Measurements from ENCODE around the gene GPR156.

GPR156 gene

DNA sequence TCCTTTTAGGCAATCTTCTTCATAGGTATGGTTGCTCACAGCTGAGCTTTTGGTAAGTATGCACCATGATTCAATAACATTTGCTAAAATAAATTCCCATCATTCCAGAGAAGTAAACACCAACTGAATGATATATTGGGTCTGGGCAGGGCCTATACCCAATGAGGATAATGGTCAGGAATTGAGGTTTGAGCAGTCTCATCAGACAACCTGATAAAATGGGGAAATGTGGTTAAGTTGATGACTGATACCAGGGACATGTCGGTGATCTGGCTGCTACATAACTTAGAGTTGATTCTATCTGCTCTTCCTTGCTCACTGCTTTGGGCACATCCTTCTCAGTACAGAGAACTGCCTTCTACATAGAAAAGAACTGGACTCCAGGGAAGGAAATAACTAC, 92.9 kb downstream of the GPR156 start:
- DNase-seq, result no peak

DNA sequence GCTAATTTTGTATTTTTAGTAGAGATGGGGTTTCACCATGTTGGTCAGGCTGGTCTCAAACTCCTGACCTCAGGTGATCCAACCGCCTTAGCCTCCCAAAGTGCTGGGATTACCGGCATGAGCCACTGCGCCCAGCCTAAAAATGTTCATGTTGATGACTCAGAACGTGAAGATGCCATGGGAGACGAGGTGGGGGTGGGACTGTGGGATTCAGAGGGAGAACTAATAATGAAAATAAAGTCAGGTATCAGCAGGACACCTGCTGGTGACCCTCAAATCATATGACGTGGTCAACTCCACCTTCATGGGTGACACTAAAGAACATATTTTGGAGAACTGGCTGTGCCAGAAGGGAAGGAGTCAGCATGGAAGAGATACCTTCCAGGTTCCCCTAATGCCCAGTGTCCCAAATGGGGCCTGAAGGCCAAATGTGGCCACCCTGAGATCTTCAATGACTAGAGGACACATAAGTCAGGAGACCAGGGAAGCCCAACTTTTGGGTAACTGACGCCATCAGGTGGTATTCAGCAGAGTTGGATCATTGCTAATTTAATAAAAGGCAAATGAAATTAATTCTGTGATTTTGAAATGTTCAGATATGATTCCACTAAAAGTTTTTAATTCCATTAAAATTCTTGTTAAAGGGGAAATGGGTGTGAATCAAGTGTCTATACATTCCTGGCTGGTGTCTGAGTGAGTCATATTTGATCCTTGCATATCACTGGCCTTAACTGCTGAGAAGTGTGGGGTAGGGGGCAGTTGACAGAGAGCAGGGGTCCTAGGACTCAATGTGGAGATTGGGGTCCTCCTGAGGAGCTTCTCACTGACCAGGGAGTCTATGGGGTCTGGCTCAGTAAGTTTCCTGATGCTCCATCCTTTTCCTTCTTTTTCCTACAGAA, 102.2 kb downstream of the GPR156 start:
- peak; percentile 2 to 10 for DNase-seq

DNA sequence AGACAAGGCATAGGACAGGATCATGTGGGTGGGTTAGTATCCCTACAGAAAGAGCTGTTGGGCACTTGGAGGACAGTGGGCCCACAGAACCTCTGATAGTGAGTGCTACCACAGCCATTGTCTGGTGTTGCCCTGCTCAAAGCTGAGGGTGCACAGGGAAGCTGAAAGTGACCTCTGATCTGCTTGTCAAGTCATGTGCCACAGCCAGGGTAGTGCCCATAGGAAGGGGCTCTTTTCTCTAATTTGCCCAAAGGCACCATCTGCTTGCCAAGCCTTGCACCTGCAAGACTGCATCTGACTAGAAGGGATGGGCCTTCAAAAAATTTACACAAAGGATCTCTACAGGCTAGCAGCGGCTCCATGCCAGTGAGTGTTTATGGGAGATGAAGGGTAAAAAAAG, 103.4 kb downstream of the GPR156 start:
- DNase-seq, result no peak

GRCh38 chr3:120180731-120181412, 104.2 kb downstream of the GPR156 start:
- no peak for DNase-seq

DNA sequence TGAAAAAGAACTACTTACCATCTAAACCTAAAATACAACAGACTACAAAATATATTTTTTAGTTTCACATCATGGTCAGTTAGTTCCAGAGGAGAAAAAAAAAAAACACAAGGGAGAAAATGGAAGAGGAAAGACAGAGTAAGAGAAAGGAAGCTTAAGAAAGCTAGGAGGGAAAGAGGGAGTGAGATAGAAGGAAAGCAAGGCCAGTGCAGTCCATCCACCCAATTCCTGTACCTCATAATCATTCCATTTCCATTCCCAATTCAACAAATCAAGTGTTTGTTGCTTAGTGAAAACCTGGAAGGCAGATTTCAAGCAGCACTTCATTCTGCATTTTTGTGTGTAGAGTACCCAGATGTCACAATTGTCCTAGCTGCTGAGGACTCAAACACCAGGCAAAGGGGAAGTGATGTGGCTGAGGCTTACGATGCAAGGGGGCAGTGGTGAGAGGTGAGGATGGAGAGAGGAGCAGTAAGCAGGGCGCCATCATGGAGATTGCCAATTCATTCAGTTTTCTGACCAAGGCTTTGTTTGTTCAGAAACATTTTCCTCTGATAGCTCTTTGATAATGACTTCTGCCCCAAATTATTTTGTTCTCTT, 107.2 kb downstream of the GPR156 start:
- DNase-seq, result no peak

GRCh38 chr3:120177151-120177550, 107.9 kb downstream of the GPR156 start:
- no peak for DNase-seq

DNA sequence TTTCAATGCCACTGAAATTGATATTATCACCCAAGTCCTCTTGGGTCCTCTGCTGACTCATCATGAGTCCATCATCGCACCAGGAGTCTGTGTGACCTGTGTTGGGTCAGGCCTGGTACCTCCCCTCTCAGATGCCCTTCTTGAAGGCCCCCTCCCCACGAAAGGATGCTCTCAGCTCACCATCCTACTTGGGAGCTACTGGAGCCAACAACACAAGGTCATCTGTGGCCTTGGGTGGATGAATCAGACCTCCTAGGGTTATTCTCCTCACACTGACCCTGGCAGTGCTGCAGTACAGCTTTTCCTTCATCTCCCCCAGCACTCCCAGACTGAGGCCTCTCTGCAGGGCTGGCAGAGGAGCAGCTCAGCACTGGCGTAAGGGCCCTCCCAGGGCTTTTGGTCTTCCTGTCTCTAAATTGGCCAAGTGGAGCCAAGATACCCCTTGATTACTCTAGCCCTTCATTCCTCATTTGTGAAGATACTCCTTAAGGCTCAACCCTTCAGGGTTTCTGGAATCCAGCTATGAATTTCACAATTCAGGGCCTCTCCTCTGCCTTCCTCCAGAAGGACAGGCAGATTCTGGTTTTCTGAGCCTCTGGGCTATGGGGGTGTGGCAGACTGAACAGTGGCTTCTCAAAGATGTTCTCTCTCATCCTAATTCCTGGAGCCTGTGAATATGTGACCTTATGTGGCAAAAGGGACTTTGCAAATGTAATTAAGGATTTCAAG, 110.0 kb downstream of the GPR156 start:
- no peak for DNase-seq

- no peak for DNase-seq
These were observed 111.9 kb downstream of the GPR156 start for GRCh38 chr3:120173056-120173675.

- DNase-seq, result no peak
These were observed 113.0 kb downstream of the GPR156 start for GRCh38 chr3:120172070-120172469.

DNA sequence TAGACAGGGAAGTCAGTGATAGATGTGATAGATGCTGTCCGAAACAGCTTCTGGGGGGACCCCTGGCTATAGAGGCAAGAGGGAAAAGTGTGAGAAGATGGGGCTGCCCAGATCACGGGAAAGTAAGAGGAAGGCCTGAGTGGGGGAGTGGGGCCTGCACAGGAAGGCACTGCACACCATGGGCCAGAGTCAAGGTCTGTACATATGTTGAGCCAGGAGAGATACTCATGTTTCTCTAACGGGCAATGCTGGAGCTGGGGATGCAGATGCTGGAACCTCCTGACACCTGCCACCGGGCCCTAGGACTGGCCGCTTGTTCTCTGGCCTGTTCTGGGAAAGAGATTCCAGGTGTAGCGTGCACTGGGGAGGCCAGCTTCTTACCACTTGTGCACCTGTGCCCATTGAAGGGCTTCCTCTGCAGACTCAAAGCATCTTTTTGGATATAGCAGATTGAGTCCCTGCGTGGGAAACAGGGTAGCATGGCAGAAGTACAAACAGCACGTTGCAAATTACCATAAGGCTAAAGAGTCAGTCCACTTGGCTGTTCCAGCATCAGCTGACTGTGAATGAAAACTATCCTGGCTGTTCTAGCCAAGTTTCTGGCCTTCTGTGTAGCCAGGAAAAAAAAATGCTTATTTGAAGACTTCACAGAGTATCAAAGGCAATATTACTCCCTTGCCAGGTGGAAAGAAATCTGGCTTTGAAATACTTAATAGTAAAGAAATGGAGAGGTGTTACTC, 113.7 kb downstream of the GPR156 start:
- no peak for DNase-seq

DNA sequence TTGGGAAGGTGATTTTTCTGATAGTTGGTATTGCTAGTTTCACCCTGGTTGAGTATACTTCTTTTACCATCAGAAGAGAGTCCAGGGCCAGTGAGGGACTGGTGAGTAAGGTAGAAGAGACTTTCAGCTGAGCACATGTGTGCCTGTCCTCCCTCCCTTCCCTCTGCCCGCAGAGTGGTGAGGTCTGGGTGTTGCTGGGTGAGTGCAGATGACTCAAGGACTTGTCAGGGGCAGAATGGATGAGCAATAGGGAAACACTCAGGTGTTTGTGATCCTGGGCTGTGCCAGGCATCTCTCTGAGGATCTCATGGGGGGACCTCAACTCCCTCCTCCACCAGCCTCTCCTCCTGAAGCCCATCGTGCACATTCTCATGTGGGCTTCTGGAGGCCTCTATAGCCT, 114.8 kb downstream of the GPR156 start:
- peak; percentile 5 to 10 for DNase-seq

- DNase-seq, result no peak
These were observed 115.6 kb downstream of the GPR156 start for GRCh38 chr3:120169407-120169806.

- DNase-seq, result no peak
These were observed 116.4 kb downstream of the GPR156 start for GRCh38 chr3:120168611-120169010.

DNA sequence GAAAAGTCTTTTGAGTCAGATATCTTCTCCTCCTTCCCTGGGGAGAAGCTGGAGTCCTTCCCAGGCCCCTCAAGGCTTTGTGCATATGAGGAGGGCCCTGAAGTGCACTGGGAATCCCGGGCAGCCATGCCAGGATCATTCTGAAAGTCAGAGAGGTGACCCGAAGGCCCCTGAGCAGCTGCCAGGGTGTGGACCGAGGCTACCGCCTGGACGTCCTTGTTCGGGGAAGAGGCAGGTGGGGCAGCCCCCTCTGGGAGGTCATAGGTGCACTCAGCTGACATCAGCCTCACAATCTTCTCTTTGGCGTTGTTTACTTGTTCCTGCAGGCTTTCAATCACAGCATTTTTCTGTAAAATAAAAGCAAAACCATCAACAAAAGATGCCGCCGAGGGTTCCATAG, 117.0 kb downstream of the GPR156 start:
- no peak for DNase-seq

DNA sequence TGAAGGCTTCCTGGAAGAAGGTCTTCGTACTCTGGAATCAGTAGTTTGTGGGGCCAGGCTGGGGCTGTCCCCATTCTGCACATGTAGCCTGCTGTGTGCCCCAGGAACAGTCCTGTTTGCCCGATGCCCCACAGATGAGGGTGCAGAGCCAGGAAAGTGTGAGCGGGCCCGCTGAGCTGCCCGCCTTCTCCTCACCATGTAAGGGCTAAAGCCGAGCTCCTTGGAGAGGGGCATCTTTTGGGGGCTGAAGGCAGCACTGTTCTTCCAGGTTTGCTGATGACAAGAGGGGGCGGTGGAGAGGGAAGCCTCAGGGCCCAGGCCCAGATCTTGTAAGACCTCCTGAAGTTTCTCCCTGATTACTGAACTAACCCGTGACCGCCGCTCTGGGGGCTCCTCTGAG, 117.5 kb downstream of the GPR156 start:
- no peak for DNase-seq

DNA sequence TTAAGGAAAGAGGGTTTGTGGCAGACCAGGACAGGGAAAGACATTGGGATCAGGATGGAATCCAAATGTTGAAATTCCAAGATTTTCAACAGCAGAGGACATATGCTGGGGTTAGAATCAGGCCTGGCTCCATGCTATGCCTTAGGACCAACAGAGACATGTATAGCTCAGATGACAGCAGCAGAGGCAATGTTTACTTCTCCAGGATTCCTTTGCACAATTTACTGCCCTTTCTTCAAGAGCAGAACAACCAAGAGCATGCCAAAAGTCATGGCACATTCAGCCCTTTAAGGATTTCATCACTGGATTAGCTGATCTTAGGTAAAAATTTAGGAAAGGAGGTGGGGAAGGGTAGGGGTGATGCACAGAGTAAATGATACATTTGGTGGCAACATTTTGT, 121.2 kb downstream of the GPR156 start:
- no peak for DNase-seq

GRCh38 chr3:120163026-120163425, 122.0 kb downstream of the GPR156 start:
- DNase-seq, result no peak

- DNase-seq, result no peak
These were observed 122.6 kb downstream of the GPR156 start for GRCh38 chr3:120162400-120162799.

DNA sequence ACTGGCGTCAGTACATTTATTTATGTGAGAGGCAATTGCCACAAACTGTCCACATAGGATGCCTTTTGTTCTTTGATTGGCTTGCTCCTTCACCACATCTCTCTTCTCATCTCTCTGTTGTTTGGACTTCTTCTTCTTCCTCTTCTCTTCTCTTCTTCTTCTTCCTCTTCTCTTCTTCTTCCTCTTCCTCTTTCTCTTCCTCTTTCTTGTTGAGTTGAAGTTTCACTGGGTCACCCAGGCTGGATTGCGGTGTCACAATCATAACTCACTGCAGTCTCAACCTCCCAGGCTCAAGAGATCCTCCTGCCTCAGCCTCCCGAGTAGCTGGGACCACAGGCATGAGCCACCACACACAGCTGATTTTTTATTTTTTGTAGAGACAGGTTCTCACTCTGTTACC, 123.1 kb downstream of the GPR156 start:
- no peak for DNase-seq

DNA sequence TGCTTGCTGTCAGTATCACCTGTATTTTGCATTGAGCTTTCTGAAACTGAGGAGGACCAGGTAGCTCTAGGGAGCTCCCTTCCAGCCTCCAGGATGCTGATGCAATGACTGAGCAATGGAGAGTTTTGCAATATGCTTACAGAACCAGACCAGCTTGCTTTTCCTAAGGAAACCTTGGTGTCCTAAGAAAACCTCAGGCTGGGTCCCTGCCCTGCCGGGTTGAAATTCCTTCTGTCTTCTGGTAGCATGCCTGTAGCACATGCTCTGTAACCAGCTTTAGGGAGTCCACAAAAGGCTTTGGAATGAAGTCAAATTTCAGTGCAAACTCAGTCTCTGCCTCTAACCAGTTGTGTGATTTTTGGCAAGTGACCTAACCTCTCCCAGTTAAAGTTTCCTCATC, 125.0 kb downstream of the GPR156 start:
- no peak for DNase-seq

DNA sequence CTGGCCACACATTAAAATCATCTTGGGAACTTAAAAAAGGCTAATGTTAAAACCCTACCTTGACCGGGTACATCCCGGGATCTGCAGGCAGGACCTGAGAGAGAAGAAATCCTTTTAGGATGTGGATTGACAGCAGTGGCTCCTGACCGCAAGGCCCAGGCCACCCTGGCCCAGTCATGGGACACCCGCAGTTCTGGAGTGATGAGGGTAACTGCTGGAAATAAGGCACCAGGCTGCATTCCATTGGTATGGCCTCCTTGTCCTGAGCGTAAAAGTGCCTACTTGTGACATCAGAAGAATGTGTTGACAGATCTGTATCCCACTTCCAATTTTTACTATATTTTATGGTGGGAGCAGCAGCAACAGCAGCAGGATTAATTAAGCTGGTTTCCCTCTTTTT, 127.3 kb downstream of the GPR156 start:
- no peak for DNase-seq

DNA sequence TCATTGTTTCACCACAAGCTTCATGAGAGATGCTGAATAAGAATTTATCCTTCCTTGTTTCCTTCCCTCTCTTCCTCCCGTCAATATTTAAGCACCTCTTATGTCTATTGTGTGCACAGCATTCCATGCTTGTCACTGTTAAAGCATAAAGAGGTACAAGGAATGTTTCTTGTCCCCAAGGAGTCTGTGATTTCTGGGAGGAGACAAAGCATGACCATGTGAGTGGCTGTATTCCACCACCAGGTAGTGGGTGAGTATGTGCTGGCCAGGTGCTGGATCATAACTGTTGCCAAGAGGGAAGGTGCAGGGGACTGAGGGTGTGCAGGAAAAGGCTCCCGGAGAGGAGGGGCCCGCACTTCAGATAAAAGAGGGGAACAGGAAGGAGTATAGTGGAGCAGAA, 127.9 kb downstream of the GPR156 start:
- DNase-seq, result no peak

Data from activated CD4-positive, alpha-beta T cell treated with anti-CD3 and anti-CD28 coated beads, Interleukin-2, amount 50 U/mL, for 48 hours (primary cell).